HepG2 (cell line): Measurements from ENCODE around the gene USP24. TPM values are rescaled to one million over a fixed set of nuclear protein-coding genes. Genes with fewer than 3 reads are reported as not detected.

Experiments used
- BRD4 ChIP-seq: sonication (generic); formaldehyde crosslinking; IDR thresholded peaks from 2 replicates; pipeline ENCODE4 v1.4.0; 2020; ENCODE audit warnings: missing genetic modification reagents
- CENPX ChIP-seq: sonication (generic); formaldehyde crosslinking; IDR thresholded peaks from 2 replicates; pipeline ENCODE4 v1.9.0; 2021; ENCODE audit warnings: mild to moderate bottlenecking, missing genetic modification reagents, moderate library complexity
- FOXA3 ChIP-seq: IDR thresholded peaks from 2 replicates; pipeline ENCODE4 v1.6.1; 2016; ENCODE audit warnings: missing genetic modification reagents, missing compliant biosample characterization
- HNF4G ChIP-seq, 2 experiments: sonication (generic) in 1 of 2; formaldehyde crosslinking in 1 of 2; IDR thresholded peaks; 2 replicates each; pipeline versions ENCODE4 v1.4.0 to v1.6.1; 2011 to 2020; ENCODE audit warnings: borderline replicate concordance in 2 of 2, low read depth in 2 of 2, mild to moderate bottlenecking in 2 of 2, low read length in 1 of 2, missing genetic modification reagents in 1 of 2, moderate library complexity in 1 of 2
- HOXA7 ChIP-seq: sonication (generic); formaldehyde crosslinking; IDR thresholded peaks from 2 replicates; pipeline ENCODE4 v1.8.1; 2022; ENCODE audit warnings: mild to moderate bottlenecking, missing genetic modification reagents, moderate library complexity
- KLF15 ChIP-seq: sonication (generic); formaldehyde crosslinking; IDR thresholded peaks from 2 replicates; pipeline ENCODE4 v1.8.1; 2023; ENCODE audit warnings: borderline replicate concordance, mild to moderate bottlenecking, inconsistent platforms, missing genetic modification reagents, mixed read lengths
- LRRFIP1 ChIP-seq: sonication (generic); formaldehyde crosslinking; conservative IDR thresholded peaks from 2 replicates; pipeline ENCODE4 v1.4.0; 2020; ENCODE audit warnings: missing genetic modification reagents
- MBNL3 ChIP-seq: fragments of 250-450 bp; sonication (Bioruptor Pico); conservative IDR thresholded peaks from 2 replicates; pipeline ENCODE4 v1.8.0; 2022; ENCODE audit warnings: mild to moderate bottlenecking, inconsistent platforms
- MTA3 ChIP-seq: sonication (generic); formaldehyde crosslinking; IDR thresholded peaks from 2 replicates; pipeline ENCODE4 v1.4.0; 2020; ENCODE audit warnings: missing genetic modification reagents
- NFIC ChIP-seq: IDR thresholded peaks from 2 replicates; pipeline ENCODE4 v1.6.1; 2012; ENCODE audit warnings: mild to moderate bottlenecking, low read length, inconsistent platforms
- RBM22 ChIP-seq: fragments of 200-400 bp; formaldehyde crosslinking; optimal IDR thresholded peaks from 2 replicates; pipeline ENCODE3; 2017; ENCODE audit warnings: mild to moderate bottlenecking, low read length, moderate library complexity
- RFX3 ChIP-seq: IDR thresholded peaks from 2 replicates; pipeline ENCODE4 v1.6.1; 2016; ENCODE audit warnings: missing biosample characterization, missing genetic modification reagents
- RFX5 ChIP-seq: IDR thresholded peaks from 2 replicates; pipeline ENCODE4 v1.6.1; 2011; ENCODE audit warnings: low read depth, low read length, improper control_type of control experiment
- SMAD1 ChIP-seq: sonication (generic); formaldehyde crosslinking; IDR thresholded peaks from 2 replicates; pipeline ENCODE4 v1.4.0; 2020; ENCODE audit warnings: missing genetic modification reagents, low read depth, mild to moderate bottlenecking, borderline replicate concordance
- TAF1 ChIP-seq: sonication (generic); formaldehyde crosslinking; IDR thresholded peaks from 2 replicates; pipeline ENCODE4 v1.4.0; 2020; ENCODE audit warnings: missing genetic modification reagents
- ZNF160 ChIP-seq: sonication (generic); formaldehyde crosslinking; IDR thresholded peaks from 2 replicates; pipeline ENCODE4 v1.8.0; 2022; ENCODE audit warnings: mild to moderate bottlenecking, inconsistent platforms, missing genetic modification reagents
- ZNF430 ChIP-seq: sonication (generic); formaldehyde crosslinking; IDR thresholded peaks from 2 replicates; pipeline ENCODE4 v1.9.0; 2021; ENCODE audit warnings: mild to moderate bottlenecking, missing genetic modification reagents
- ZNF556 ChIP-seq: sonication (generic); formaldehyde crosslinking; IDR thresholded peaks from 2 replicates; pipeline ENCODE4 v1.4.0; 2020; ENCODE audit warnings: mild to moderate bottlenecking, missing genetic modification reagents, borderline replicate concordance
- polyA plus RNA-seq, 8 experiments: library from polyadenylated mRNA; depleted of rRNA in 3 of 8; stranded (reverse) in 7 of 8; unstranded in 1 of 8; fragments of >200 nt; fragmentation: Illumina TruSeq in 4 of 8; extraction: Trizol in 4 of 8; gene quantifications; 2 replicates each; pipeline versions ENCODE4 v1.2.1 to v1.2.3, GENCODE V29; 2011 to 2016; ENCODE audit warnings: low read depth in 4 of 8, missing spikeins in 1 of 8, mixed read lengths in 1 of 8; ENCODE audit not compliant: insufficient read depth in 1 of 8
- total RNA-seq, 5 experiments: library from RNA; depleted of rRNA; stranded (reverse); fragments of >200 nt; fragmentation: Illumina TruSeq; extraction: Trizol; gene quantifications; 2 replicates each; pipeline ENCODE4 v1.2.3, GENCODE V29; 2016; ENCODE audit warnings: low read depth in 1 of 5
- TF ChIP-seq, protein P1 (sequence below): sonication (generic); formaldehyde crosslinking; IDR thresholded peaks from 2 replicates; pipeline ENCODE4 v1.5.1; 2020; ENCODE audit warnings: mild to moderate bottlenecking, missing genetic modification reagents, moderate library complexity
- TF ChIP-seq, protein P2 (sequence below): IDR thresholded peaks from 2 replicates; pipeline ENCODE4 v1.6.1; 2016; ENCODE audit warnings: low read depth
- TF ChIP-seq, protein P3 (sequence below): sonication (generic); formaldehyde crosslinking; IDR thresholded peaks from 2 replicates; pipeline ENCODE4 v1.5.0; 2020; ENCODE audit warnings: missing genetic modification reagents

Gene USP24
- total and polyA plus RNA-seq, 2 of the 13 experiments (the other 11 are each of a cell fraction or from before 2014, with no cell fraction given): 18.8 to 47.6 TPM

- TF ChIP-seq, protein P1, sequence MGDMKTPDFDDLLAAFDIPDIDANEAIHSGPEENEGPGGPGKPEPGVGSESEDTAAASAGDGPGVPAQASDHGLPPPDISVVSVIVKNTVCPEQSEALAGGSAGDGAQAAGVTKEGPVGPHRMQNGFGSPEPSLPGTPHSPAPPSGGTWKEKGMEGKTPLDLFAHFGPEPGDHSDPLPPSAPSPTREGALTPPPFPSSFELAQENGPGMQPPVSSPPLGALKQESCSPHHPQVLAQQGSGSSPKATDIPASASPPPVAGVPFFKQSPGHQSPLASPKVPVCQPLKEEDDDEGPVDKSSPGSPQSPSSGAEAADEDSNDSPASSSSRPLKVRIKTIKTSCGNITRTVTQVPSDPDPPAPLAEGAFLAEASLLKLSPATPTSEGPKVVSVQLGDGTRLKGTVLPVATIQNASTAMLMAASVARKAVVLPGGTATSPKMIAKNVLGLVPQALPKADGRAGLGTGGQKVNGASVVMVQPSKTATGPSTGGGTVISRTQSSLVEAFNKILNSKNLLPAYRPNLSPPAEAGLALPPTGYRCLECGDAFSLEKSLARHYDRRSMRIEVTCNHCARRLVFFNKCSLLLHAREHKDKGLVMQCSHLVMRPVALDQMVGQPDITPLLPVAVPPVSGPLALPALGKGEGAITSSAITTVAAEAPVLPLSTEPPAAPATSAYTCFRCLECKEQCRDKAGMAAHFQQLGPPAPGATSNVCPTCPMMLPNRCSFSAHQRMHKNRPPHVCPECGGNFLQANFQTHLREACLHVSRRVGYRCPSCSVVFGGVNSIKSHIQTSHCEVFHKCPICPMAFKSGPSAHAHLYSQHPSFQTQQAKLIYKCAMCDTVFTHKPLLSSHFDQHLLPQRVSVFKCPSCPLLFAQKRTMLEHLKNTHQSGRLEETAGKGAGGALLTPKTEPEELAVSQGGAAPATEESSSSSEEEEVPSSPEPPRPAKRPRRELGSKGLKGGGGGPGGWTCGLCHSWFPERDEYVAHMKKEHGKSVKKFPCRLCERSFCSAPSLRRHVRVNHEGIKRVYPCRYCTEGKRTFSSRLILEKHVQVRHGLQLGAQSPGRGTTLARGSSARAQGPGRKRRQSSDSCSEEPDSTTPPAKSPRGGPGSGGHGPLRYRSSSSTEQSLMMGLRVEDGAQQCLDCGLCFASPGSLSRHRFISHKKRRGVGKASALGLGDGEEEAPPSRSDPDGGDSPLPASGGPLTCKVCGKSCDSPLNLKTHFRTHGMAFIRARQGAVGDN: peak; percentile 60
- TF ChIP-seq ZNF430 (CRISPR knock-in tag) (no peak), NFIC (0 out of 2 replicates have a peak, but pooled peaks have one; percentile 36), ZNF160 (CRISPR knock-in tag) (no peak), SMAD1 (no peak), HNF4G (IDR thresholded peaks at IDR 0.05; ENCODE audit: borderline replicate concordance, low read depth, low read length) (peak; percentile 42; the same call in 1 of the 2 replicates), HNF4G (CRISPR knock-in tag; IDR thresholded peaks at IDR 0.05; ENCODE audit: borderline replicate concordance, low read depth) (0 out of 2 replicates have a peak, but pooled peaks have one; percentile 10), RFX3 (CRISPR knock-in tag) (no peak), BRD4 (no peak), MBNL3 (no peak), MTA3 (CRISPR knock-in tag) (no peak), LRRFIP1 (CRISPR knock-in tag) (no peak), HOXA7 (CRISPR knock-in tag) (no peak), RFX5 (no peak), TAF1 (CRISPR knock-in tag) (peak; percentile 4; the same call in 1 of the 2 replicates), RBM22 (no peak), KLF15 (CRISPR knock-in tag) (no peak), CENPX (no peak), FOXA3 (CRISPR knock-in tag) (peak; percentile 67), ZNF556 (CRISPR knock-in tag) (peak; percentile 41; the same call in 1 of the 2 replicates)
- TF ChIP-seq, protein P2, sequence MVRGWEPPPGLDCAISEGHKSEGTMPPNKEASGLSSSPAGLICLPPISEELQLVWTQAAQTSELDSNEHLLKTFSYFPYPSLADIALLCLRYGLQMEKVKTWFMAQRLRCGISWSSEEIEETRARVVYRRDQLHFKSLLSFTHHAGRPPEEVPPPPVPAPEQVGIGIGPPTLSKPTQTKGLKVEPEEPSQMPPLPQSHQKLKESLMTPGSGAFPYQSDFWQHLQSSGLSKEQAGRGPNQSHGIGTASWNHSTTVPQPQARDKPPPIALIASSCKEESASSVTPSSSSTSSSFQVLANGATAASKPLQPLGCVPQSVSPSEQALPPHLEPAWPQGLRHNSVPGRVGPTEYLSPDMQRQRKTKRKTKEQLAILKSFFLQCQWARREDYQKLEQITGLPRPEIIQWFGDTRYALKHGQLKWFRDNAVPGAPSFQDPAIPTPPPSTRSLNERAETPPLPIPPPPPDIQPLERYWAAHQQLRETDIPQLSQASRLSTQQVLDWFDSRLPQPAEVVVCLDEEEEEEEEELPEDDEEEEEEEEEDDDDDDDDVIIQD: no peak
- TF ChIP-seq, protein P3, sequence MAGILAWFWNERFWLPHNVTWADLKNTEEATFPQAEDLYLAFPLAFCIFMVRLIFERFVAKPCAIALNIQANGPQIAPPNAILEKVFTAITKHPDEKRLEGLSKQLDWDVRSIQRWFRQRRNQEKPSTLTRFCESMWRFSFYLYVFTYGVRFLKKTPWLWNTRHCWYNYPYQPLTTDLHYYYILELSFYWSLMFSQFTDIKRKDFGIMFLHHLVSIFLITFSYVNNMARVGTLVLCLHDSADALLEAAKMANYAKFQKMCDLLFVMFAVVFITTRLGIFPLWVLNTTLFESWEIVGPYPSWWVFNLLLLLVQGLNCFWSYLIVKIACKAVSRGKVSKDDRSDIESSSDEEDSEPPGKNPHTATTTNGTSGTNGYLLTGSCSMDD (CRISPR knock-in tag): no peak
These were observed 161.8 kb downstream of the USP24 start (continued) for GRCh38 chr1:55053265-55053954.
